ENCODE measurements around the gene TCEA3. TPM values are rescaled to one million over a fixed set of nuclear protein-coding genes. Genes with fewer than 3 reads are reported as not detected.

TCEA3 gene
- polyA plus RNA-seq, 1 donor (not counting 4 experiments of a cell fraction or from before 2014, with no cell fraction given), result 0.38 TPM

DNA sequence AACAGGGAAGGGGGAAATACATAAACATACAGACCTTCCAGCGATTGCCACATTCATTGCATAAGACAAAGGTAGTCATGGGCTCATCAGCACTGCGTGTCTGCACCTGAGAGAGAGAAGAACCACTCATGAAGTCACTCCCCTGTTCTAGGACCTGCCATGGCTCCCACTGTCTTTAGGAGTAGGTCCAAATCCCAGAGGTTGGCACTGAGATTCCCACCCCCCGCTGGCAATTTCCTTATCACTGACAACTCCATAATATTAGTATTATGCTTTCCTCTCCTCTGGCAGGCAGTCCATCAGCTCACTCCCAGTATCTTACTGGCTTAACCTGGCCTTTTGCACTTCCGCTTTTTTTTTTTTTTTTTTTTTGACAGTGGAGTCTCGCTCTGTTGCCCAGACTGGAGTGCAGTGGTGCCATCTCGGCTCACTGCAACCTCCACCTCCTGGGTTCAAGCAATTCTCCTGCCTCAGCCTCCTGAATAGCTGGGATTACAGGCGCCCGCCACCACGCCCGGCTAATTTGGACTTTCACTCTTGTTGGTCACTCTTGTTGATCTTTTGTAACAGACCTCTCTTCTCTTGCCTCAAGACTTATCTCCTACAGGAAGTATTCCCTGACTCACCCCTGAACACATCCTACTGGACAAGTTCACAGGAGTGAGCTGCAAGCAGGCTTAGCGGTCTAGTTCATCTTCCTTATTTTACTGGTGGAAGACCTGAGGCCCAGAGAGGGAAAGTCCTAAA, 40.1 kb downstream of the TCEA3 start:
- no peak for TF ChIP-seq EZH2 (IDR thresholded peaks at IDR 0.05; ENCODE audit: low read length)
- TF ChIP-seq CTCF (optimal IDR thresholded peaks at IDR 0.05 in 1 of 3, IDR thresholded peaks at IDR 0.05 in 1 of 3, conservative IDR thresholded peaks at IDR 0.05 in 1 of 3; ENCODE audit: extremely low read depth in 1 of 3, insufficient read depth in 2 of 3, low read length in 3 of 3), result no peak
- FAIRE-seq (peak; percentile 78), DNase-seq (ENCODE audit: low read depth, low spot score) (no peak)
- H3K4me1 ChIP-seq (ENCODE audit: control insufficient read depth, extremely low read depth, insufficient read depth, low read length), result peaks cover 22% of the 10 kb centered on the region
- no peak overlapping the region for H3K9ac ChIP-seq (ENCODE audit: control insufficient read depth, extremely low read depth, insufficient read depth, low read length)
- H3K79me2 ChIP-seq (ENCODE audit: control insufficient read depth, insufficient read depth, low read length), result no peaks in the 10 kb centered on the region
- H3K9me1 ChIP-seq (ENCODE audit: control insufficient read depth, extremely low read depth, insufficient read depth, low read length), result peaks cover 3% of the 10 kb centered on the region
- peak overlapping the region; percentile 72 for H3K27ac ChIP-seq (ENCODE audit: control insufficient read depth, insufficient read depth, low read length)
- H3K4me3 ChIP-seq (ENCODE audit: control insufficient read depth in 2 of 3, extremely low read depth in 1 of 3, insufficient read depth in 2 of 3, low read depth in 1 of 3, low read length in 3 of 3), result no peak overlapping the region
- H3K27me3 ChIP-seq (ENCODE audit: control insufficient read depth, extremely low read depth, insufficient read depth, low read length), result no peaks in the 10 kb centered on the region
- H3K4me2 ChIP-seq (ENCODE audit: control insufficient read depth, extremely low read depth, insufficient read depth, low read depth, low read length), result no peak overlapping the region
- H3K9me3 ChIP-seq (ENCODE audit: control insufficient read depth, low read depth, low read length), result no peaks in the 10 kb centered on the region
- dilution Hi-C loops (cut with MboI; ENCODE audit: extremely low pct_ligation_motif_present, low sequenced_read_pairs), result no loop called here
- H2AFZ ChIP-seq (ENCODE audit: control insufficient read depth, low read length), result no peak overlapping the region
- H4K20me1 ChIP-seq (ENCODE audit: control insufficient read depth, extremely low read depth, insufficient read depth, low read length), result no peaks in the 10 kb centered on the region
- no peaks in the 10 kb centered on the region for H3K36me3 ChIP-seq (ENCODE audit: control insufficient read depth in 2 of 2, extremely low read depth in 1 of 2, insufficient read depth in 2 of 2, low read length in 2 of 2)

DNA sequence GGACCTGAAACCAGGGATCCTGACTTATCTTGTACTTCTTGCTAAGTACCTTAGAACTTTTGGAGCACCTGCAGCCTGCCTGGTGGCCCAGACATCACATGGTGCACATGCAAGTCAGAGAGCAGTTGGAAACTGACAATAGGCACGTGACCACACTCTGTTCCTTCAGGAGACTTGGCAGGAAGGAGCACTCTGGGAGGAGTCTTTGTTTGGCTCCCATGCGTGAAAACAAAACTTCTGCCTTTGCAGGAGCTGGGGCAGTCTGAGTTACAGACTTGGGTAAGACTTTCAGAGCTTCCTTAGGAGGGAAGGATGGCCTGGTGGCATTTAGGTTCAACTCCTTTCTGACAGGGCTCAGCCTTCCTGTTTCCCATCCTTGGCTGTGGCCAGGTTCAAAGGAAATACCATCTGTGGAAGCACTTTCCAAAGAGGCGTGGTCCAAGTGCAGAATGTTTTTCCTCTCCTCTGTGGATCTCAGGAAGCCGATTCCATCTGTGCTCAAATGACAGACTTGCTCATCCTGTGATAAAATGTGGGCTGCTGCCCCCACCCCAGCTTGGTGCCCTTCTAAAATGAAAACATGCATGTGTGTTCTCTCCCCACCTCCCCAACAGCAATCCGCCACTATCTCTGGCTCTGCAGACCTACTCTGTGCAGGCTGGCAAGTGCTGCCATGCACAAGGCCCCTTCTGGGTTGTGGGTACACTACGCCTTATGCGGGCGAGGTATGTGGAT, 40.8 kb downstream of the TCEA3 start:
- TF ChIP-seq CTCF (optimal IDR thresholded peaks at IDR 0.05 in 1 of 3, IDR thresholded peaks at IDR 0.05 in 1 of 3, conservative IDR thresholded peaks at IDR 0.05 in 1 of 3; ENCODE audit: extremely low read depth in 1 of 3, insufficient read depth in 2 of 3, low read length in 3 of 3), result no peak
- no peak for TF ChIP-seq EZH2 (IDR thresholded peaks at IDR 0.05; ENCODE audit: low read length)
- dilution Hi-C loops (cut with MboI; ENCODE audit: extremely low pct_ligation_motif_present, low sequenced_read_pairs), result no loop called here
- H3K36me3 ChIP-seq (ENCODE audit: control insufficient read depth in 2 of 2, extremely low read depth in 1 of 2, insufficient read depth in 2 of 2, low read length in 2 of 2), result no peaks in the 10 kb centered on the region
- no peaks in the 10 kb centered on the region for H3K27me3 ChIP-seq (ENCODE audit: control insufficient read depth, extremely low read depth, insufficient read depth, low read length)
- no peaks in the 10 kb centered on the region for H3K79me2 ChIP-seq (ENCODE audit: control insufficient read depth, insufficient read depth, low read length)
- H3K4me2 ChIP-seq (ENCODE audit: control insufficient read depth, extremely low read depth, insufficient read depth, low read depth, low read length), result peak overlapping the region; percentile 47
- H3K4me3 ChIP-seq (ENCODE audit: control insufficient read depth in 2 of 3, extremely low read depth in 1 of 3, insufficient read depth in 2 of 3, low read depth in 1 of 3, low read length in 3 of 3), result no peak overlapping the region
- peak overlapping the region; percentile 52 for H2AFZ ChIP-seq (ENCODE audit: control insufficient read depth, low read length)
- H3K9me1 ChIP-seq (ENCODE audit: control insufficient read depth, extremely low read depth, insufficient read depth, low read length), result peaks cover 3% of the 10 kb centered on the region
- no peak overlapping the region for H3K9ac ChIP-seq (ENCODE audit: control insufficient read depth, extremely low read depth, insufficient read depth, low read length)
- H3K4me1 ChIP-seq (ENCODE audit: control insufficient read depth, extremely low read depth, insufficient read depth, low read length), result peaks cover 22% of the 10 kb centered on the region
- DNase-seq (ENCODE audit: low read depth, low spot score) (no peak), FAIRE-seq (peak; percentile 48)
- peak overlapping the region; percentile 72 for H3K27ac ChIP-seq (ENCODE audit: control insufficient read depth, insufficient read depth, low read length)
- H4K20me1 ChIP-seq (ENCODE audit: control insufficient read depth, extremely low read depth, insufficient read depth, low read length), result no peaks in the 10 kb centered on the region
- H3K9me3 ChIP-seq (ENCODE audit: control insufficient read depth, low read depth, low read length), result no peaks in the 10 kb centered on the region

Measured in keratinocyte (primary cell).